ENCODE measurements around the gene EIF3M. TPM values are rescaled to one million over a fixed set of nuclear protein-coding genes. Genes with fewer than 3 reads are reported as not detected.

The EIF3M gene
- 100 to 1,000 TPM; 268 to 398 (median 393) TPM for total RNA-seq

DNA sequence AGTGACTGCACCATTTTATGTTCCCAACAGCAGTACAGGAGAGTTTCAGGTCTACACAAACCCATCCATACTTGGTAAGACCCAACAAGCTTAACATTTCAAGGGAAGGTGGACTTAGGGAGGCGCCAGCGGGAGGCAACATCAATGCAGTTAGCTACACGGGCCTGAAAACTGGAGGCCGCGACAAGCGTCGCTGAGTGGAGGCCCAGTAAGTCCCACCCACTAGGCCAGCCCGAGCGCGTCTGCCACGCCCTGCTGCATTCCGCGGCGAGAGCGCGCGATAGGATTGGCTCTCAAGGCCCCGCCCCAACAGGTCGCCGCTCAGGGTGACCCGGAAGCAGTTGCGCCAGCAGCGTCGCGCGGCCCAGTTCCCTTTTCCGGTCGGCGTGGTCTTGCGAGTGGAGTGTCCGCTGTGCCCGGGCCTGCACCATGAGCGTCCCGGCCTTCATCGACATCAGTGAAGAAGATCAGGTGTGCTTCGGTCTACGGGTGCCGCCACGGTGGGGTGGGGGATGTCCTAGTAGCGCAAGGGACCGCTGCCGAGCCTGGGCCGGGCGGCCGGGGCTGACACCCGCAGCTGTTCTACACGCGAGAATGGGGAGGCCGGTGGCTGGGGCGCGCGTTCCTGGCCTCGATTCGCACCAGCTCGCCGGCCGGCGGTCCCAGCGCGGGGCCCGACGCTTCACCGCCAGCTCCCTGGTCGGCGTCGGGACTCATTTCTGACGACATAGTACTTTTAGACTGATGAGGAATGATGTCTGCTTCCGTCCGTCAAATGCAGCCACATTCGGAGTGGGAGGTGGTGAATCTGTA is at the start of gene EIF3M:
EIF3M (plus strand) TSS at position 373 of the 813 bp plus-strand sequence; CDS start at position 430, 57 bp downstream.
- DNase-seq (ENCODE audit: low spot score in 2 of 2) = peak; percentile 95 to 96
- peaks cover 0 to 9% of the 10 kb centered on the region in 2 donors for H3K4me1 ChIP-seq
- TF ChIP-seq POLR2A (IDR thresholded peaks at IDR 0.05) (peak; percentile 35), POLR2AphosphoS5 (IDR thresholded peaks at IDR 0.05) (peak; percentile 74 to 95 (median 88))
- TF ChIP-seq, protein P1, sequence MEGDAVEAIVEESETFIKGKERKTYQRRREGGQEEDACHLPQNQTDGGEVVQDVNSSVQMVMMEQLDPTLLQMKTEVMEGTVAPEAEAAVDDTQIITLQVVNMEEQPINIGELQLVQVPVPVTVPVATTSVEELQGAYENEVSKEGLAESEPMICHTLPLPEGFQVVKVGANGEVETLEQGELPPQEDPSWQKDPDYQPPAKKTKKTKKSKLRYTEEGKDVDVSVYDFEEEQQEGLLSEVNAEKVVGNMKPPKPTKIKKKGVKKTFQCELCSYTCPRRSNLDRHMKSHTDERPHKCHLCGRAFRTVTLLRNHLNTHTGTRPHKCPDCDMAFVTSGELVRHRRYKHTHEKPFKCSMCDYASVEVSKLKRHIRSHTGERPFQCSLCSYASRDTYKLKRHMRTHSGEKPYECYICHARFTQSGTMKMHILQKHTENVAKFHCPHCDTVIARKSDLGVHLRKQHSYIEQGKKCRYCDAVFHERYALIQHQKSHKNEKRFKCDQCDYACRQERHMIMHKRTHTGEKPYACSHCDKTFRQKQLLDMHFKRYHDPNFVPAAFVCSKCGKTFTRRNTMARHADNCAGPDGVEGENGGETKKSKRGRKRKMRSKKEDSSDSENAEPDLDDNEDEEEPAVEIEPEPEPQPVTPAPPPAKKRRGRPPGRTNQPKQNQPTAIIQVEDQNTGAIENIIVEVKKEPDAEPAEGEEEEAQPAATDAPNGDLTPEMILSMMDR (IDR thresholded peaks at IDR 0.05) = no peak
- H3K36me3 ChIP-seq = no peaks in the 10 kb centered on the region
- peak within 1 kb of the TSS; percentile 88 to 93 for H3K27ac ChIP-seq
- H3K27me3 ChIP-seq = peaks cover 0 to 2% of the 10 kb centered on the region in 2 donors
- intact Hi-C loops (cut with DNase I; ENCODE audit: low total_unique reads) = no loop called here
- no peaks in the 10 kb centered on the region for H3K9me3 ChIP-seq
- peak within 1 kb of the TSS; percentile 68 to 94 (median 93) for H3K4me3 ChIP-seq

DNA sequence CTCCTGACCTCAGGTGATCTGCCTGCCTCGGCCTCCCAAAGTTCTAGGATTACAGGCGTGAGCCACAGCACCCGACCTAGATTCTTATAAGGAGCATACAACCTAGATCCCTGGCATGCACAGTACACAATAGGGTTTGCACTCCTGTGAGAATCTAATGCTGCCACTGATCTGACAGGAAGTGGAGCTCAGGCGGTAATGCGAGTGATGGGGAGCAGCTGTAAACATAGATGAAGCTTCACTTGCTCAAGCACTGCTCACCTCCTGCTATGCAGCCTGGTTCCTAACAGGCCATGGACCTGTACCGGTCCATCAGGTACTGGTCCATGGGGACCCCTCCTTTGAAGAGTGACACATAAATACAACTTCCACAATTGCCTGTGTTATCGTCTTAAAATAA is 44.8 kb upstream of the EIF3M start:
- TF ChIP-seq POLR2AphosphoS5 (IDR thresholded peaks at IDR 0.05) (no peak), POLR2A (IDR thresholded peaks at IDR 0.05) (no peak)
- TF ChIP-seq, protein P1 (IDR thresholded peaks at IDR 0.05) = no peak
- no peak for DNase-seq (ENCODE audit: low spot score in 2 of 2)
- no peaks in the 10 kb centered on the region for H3K27me3 ChIP-seq
- no peaks in the 10 kb centered on the region for H3K36me3 ChIP-seq
- no peaks in the 10 kb centered on the region for H3K4me1 ChIP-seq
- H3K27ac ChIP-seq = no peak overlapping the region
- no peak overlapping the region for H3K4me3 ChIP-seq
- intact Hi-C loops (cut with DNase I; ENCODE audit: low total_unique reads) = no loop called here
- H3K9me3 ChIP-seq = no peaks in the 10 kb centered on the region

DNA sequence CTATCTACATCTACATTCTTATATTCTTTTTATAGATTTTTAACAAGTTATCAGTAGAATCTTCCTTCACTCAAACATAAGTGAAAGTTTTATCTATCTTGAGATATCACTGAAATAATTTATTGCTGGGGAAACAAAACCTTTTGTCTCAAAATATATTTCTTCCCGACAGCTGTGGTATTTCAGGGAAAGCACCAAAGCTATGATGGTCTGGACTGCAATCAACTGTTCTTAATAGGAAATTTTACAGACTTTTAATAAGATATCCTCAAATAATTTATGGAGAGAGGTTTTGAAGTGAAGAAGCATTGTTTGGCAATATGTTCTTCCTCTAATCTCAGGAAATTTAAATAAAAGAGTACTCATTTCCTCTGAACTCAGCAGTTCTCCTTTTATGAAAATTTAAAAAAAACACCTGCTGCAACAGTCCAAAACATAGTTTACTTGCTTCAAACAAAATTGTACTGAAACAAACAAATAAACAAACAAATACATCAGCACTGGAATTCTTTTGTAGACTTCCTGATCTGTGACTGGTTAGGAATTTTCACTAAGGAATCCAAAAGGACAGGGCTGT is 33.9 kb upstream of the EIF3M start:
- intact Hi-C loops (cut with DNase I; ENCODE audit: low total_unique reads) = no loop called here
- H3K27ac ChIP-seq = no peak overlapping the region

DNA sequence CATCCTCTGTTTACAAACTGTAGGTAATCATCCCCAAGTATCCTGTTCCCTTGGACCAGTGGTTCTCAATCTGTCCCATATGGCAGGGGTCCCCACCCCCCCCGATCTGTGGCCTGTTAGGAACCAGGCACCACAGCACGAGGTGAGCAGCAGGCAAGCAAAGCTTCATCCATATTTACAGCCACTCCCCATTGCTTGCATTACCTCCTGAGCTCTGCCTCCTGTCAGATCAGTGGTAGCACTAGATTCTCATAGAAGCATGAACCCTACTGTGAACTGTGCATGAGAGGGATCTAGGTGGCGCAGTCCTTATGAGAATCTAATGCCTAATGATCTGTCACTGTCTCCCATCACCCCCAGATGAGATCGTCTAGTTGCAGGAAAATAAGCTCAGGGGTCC is 33.4 kb upstream of the EIF3M start:
- intact Hi-C loops (cut with DNase I; ENCODE audit: low total_unique reads) = no loop called here
- TF ChIP-seq POLR2AphosphoS5 (IDR thresholded peaks at IDR 0.05) (no peak), POLR2A (IDR thresholded peaks at IDR 0.05) (no peak)
- TF ChIP-seq, protein P1 (IDR thresholded peaks at IDR 0.05) = no peak
- H3K4me3 ChIP-seq = no peak overlapping the region

More for the DNA sequence above, 33.9 kb upstream of the EIF3M start:
- no peak for DNase-seq (ENCODE audit: low spot score in 2 of 2)
- Histone ChIP-seq H3K36me3 (no peaks in the 10 kb centered on the region), H3K27me3 (no peaks in the 10 kb centered on the region), H3K9me3 (peaks cover 3 to 7% of the 10 kb centered on the region in 2 donors), H3K4me3 (no peak overlapping the region), H3K4me1 (no peaks in the 10 kb centered on the region)
- no peak for TF ChIP-seq POLR2A (IDR thresholded peaks at IDR 0.05)
- TF ChIP-seq, protein P1 (IDR thresholded peaks at IDR 0.05) = no peak

DNA sequence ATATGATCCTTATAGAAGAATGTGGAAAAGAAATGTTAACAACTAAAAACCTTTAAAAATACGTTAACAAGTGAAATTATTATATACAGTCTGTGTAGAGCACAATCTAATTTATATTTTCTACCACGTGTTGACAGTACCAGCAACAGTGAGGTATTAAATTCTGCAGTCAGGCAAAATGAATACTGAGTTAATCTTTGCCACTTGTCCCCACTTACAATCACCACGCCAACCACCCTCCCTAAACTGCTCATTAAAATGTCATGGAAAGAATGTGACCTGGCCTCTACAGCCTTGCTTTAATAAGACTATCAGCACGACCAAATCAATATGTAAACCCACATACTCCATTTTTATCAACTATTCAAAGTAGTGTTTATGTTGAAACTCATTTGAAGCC is 28.5 kb upstream of the EIF3M start:
- H3K27me3 ChIP-seq = peaks cover 0 to 3% of the 10 kb centered on the region in 2 donors
- no peaks in the 10 kb centered on the region for H3K36me3 ChIP-seq

More for the DNA sequence above, 33.4 kb upstream of the EIF3M start:
- DNase-seq (ENCODE audit: low spot score in 2 of 2) = no peak
- Histone ChIP-seq H3K27me3 (no peaks in the 10 kb centered on the region), H3K9me3 (peaks cover 3% of the 10 kb centered on the region in 2 donors), H3K36me3 (no peaks in the 10 kb centered on the region), H3K27ac (no peak overlapping the region), H3K4me1 (no peaks in the 10 kb centered on the region)

More for the DNA sequence above, 28.5 kb upstream of the EIF3M start:
- no peak overlapping the region for H3K27ac ChIP-seq
- H3K4me1 ChIP-seq = no peaks in the 10 kb centered on the region
- no peaks in the 10 kb centered on the region for H3K9me3 ChIP-seq
- intact Hi-C loops (cut with DNase I; ENCODE audit: low total_unique reads) = no loop called here
- TF ChIP-seq POLR2A (IDR thresholded peaks at IDR 0.05) (no peak), POLR2AphosphoS5 (IDR thresholded peaks at IDR 0.05) (no peak)
- TF ChIP-seq, protein P1 (IDR thresholded peaks at IDR 0.05) = no peak
- no peak overlapping the region for H3K4me3 ChIP-seq
- DNase-seq (ENCODE audit: low spot score in 2 of 2) = no peak

Data from breast epithelium (tissue), 4 donors.